Activated CD8-positive, alpha-beta memory T cell treated with anti-CD3 and anti-CD28 coated beads, Interleukin-2, amount 50 U/mL, for 4 hours (primary cell): ENCODE measurements around the gene NTF3.

Experiments used
- DNase-seq: peaks from one replicate; pipeline ENCODE4 v3.0.0-alpha.2; 2020

NTF3 gene

GRCh38 chr12:5459051-5459782 lies 27.3 kb downstream of the NTF3 start:
- no peak for DNase-seq

GRCh38 chr12:5460817-5461216 lies 28.9 kb downstream of the NTF3 start:
- DNase-seq: no peak

DNA sequence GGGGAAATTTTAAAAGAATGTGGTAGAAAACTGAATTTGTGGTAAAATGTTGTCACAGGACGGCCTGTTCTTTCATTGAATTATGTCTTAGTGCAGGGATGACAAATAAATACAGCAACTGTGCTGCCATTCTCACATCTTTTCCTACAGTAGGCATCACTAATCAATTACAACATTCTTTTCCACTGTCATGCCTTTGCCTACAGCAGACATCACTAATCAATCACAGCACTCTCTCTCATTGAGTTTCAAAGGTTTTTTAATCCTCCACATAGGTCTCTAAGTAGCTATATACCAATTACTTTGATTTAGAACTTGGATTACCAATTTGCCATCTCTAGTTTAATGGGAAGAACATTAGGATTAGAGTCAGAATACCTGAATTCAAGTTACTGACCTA lies 30.1 kb downstream of the NTF3 start:
- no peak for DNase-seq

- DNase-seq: no peak
These were observed 32.2 kb downstream of the NTF3 start for GRCh38 chr12:5464096-5464495.

DNA sequence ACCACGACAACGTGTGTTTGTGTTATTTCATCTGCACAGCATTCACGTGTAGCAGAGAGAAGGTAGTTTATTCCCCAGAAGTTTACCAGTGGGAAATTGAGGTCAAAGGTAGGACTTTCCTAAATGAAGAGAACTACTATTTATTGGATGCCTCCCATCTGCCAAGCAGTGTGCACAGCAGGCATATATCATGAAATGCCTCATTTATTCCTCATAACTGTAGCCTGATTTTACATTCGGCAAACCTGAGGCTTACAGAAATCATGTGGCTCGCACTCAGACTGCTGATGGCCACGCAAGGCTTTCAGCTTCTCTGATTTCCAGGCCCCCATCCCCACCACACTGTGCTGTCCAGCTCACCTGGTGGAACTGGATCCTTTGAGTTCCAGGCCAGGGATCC lies 33.5 kb downstream of the NTF3 start:
- DNase-seq: no peak

DNA sequence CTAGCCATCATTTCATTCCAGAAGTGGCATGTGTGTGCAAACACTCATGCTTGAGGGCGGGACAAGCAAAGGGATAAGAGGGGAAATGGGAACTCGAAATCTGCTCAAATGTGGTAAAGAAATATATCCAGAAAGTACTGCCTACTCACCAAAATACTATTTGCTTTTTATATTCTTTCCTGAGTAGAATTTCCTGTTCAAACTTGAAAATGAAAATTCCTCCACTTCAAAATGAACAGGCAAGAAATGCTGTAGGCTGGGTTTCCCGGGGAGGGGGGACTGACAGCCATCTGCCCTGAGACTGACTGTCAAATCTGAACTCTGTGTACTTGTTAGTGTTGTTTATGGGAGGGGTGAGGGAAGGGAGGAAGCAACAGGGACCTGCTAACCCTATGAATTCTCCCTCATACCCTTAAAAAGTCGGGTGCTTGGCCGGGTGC lies 34.6 kb downstream of the NTF3 start:
- no peak for DNase-seq

DNA sequence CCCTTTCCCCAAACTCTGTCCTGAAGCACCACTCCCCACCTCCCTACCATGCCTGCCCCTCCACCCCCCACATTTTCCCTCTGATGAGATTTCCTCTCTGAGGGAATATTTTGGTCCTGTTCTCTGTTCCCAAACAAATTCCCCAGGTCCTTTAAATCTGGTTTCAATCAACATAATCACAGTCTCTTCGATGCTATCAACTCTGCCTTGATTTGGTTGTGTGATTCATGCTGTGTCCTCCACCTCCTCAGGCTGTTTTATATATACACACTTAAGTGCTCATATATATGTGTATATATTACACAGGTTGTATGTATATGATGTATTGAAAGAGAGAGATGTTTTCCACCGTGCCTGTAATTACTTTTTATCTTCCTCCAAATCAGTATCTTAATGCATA lies 36.0 kb downstream of the NTF3 start:
- DNase-seq: no peak

DNA sequence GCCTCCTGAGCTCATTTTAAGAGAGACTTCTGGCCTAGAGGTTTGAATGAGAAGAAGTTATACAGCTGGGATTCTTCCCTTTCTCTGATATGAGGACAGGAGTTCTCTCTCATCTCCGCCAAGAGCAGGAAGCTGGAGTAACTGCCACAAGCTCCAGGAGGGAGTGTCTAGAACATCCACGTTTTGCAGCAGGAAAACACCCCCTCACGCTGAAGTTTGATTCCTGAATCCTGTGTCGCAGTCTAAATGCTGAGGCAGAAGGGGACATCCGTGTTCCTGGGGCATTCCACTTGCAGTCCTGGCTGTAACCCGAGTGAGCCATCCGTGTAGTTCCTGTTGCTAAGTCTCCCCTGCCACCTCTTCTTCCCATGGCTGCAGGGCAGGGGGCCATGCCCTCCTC lies 38.3 kb downstream of the NTF3 start:
- DNase-seq: no peak

DNA sequence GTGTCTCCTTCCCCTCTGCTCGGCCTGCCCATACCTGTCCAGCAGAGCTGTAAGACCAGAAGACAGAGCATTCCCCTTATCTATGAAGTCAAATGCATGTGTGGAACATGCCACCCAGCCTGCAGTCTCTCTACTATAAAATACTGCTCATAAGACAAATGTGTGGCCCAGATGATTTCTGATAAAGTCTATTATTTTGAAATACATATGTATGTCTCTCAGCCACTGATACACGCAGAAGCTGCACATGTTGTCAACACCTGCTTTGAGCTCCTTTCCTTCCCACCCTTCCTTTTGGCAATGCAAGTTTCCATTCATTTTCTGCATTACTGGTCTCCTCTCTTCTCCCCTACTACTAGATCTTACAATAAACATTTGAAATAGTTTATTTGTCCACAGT lies 38.8 kb downstream of the NTF3 start:
- no peak for DNase-seq

- DNase-seq: no peak
These were observed 41.3 kb downstream of the NTF3 start for GRCh38 chr12:5473076-5473782.

GRCh38 chr12:5473783-5474116 lies 41.8 kb downstream of the NTF3 start:
- no peak for DNase-seq

- no peak for DNase-seq
These were observed 44.4 kb downstream of the NTF3 start for GRCh38 chr12:5476356-5476755.

- DNase-seq: no peak
These were observed 46.3 kb downstream of the NTF3 start for GRCh38 chr12:5478081-5478706.

DNA sequence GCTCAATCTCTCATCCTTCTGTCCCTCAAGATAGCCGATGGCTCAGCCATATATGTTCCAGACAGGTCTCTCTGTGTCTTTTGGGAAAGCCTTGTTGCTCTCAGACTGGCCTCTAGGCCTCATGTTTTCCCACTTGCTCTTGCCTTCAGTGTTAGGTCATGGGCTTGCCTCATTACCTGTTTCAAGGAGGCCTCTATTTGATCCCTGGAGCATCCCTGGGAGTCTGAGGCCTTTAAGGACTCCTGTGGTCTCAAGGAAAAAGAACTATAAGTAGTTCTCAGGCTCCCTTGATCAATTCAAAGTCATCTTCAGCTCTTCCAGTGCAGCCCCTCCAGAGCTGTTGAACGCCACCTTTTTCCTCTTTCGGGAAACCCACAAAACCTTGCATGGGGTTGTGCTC lies 47.9 kb downstream of the NTF3 start:
- no peak for DNase-seq

DNA sequence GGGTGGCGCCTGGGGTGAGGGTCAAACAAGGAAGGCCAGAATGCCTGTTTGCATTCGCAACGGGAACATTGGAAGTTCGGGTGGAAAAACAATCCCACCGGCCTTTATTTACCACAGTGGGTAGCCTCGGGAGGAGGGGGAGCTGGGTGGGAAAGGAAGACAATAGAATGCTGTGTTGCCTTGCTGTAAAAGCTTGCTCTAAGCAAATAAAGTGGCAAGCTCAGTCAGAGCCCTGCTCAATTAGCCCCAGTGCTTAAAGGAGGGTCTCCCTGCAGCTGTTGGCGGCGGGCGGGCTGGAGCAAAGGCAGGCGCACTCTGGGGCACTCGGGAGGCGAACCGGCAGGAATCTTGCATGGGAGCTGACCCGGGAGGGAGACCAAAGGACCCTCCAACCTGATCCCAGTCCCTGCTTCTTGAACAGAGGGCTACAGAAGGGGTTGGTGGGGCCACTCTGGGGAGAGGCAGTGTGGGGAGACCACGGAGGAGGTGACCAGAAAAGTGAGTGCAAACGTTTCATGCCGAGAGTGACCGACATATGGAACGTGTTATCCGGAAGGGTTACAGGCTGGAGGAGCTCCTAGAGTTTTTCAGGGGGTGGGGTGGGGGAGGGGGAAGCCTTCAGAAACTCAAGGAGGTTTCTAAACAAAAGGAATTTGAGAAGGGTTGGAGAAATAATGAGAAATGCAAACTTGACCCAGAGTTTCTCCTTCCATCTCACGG lies 48.5 kb downstream of the NTF3 start:
- no peak for DNase-seq

GRCh38 chr12:5480938-5481303 lies 49.0 kb downstream of the NTF3 start:
- no peak for DNase-seq

DNA sequence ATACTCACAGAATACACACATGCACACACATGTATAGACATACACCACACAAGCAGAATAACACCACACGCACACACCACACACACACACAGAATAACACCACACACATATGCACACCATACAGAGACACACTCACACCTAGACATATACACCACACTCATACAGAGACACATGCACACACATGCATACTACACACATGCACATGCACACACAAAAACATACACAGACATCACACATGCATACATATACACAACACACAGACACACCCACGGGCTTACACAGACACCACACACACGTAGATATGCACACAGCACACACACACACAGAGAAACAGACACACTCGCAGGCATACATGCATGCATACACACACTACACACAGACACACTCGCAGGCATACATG lies 49.7 kb downstream of the NTF3 start:
- DNase-seq: no peak

GRCh38 chr12:5484426-5484825 lies 52.5 kb downstream of the NTF3 start:
- no peak for DNase-seq

DNA sequence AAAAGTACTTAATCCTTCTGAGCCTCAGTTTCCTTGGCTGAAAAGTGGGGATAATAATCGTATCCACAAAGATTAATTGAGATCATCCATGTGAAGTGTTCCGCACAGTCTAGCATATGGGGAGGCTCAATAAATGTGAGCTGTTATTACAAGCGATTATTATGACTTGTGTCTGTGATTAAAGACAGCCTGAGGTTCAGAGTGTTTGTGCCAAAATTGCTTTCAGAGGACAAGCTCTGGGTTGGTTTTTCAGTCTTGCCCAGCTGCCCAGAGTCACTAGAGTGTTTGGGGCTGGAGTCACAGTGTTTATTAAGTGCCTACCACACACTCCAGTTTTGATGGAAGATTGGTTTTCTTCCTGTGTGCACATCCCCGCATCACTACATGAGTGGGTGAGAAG lies 53.5 kb downstream of the NTF3 start:
- DNase-seq: no peak

GRCh38 chr12:5487076-5487475 lies 55.2 kb downstream of the NTF3 start:
- DNase-seq: no peak

- no peak for DNase-seq
These were observed 56.2 kb downstream of the NTF3 start for GRCh38 chr12:5487948-5488625.

DNA sequence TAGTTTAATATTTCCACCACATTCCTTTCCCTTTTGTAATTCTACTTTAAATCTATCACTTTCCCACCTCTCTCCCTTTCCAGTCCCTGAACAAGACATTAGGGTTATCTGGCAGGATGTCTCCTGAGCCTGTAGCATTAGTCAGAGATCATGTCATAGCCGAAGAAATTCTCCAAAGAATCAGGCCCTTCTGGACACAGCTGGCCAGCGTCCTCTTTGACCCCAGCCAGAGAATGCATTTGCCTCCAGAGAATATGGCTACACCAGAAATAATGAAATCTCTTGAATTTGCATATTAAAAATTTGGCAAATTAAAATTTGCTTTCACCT lies 56.7 kb downstream of the NTF3 start:
- no peak for DNase-seq

DNA sequence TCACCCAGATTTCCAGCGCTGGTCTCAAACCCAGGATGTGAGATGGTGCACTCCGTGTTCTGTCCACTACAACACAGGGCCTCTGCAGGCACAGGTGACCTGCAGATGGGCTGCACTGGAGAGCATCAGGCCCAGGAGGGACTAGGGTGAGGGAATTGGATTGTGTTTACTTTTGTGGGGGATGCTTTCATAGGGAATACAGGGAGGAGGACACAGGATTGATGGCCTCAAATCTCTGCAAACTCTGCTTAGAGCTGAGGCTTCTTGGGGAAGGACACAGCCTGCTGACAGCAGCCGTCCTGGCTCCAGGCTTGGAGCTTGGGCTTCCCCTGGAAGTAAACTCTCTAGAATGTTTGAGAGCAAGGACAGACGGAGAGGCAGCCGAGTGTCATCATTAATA lies 57.1 kb downstream of the NTF3 start:
- DNase-seq: no peak
